ENCODE results near the gene PDZD7.

The PDZD7 gene

GRCh38 chr10:101021692-101022251, 9.2 kb downstream of the PDZD7 start:
- Histone ChIP-seq H3K4me3 (ENCODE audit: low read length) (no peak overlapping the region), H3K4me1 (ENCODE audit: insufficient read depth, low read length) (no peaks in the 10 kb centered on the region), H3K27me3 (ENCODE audit: insufficient read depth, low read length) (peaks cover 41% of the 10 kb centered on the region)

DNA sequence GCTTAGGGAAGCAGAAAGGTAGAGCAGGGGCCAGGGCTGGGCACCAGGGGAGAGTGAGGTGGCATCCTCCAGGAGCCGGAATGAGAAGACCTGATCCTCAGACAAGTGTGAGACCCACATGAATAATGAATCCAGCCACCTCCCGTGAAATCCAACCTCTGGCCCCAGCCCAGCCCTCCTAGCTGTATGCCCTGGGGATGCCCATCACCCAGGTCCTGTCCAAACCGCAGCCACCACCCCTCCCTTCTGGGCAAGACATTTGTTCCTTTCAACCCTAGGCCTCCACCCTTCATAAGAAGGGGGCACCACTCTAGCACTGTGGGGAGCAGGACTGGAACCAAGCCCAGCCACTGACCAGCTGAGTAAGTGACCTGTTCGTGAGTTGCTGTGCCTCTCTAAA, 9.7 kb downstream of the PDZD7 start:
- Histone ChIP-seq H3K27ac (ENCODE audit: low read length) (no peak overlapping the region), H3K4me1 (ENCODE audit: insufficient read depth, low read length) (no peaks in the 10 kb centered on the region), H3K9me3 (ENCODE audit: insufficient read depth, low read depth, low read length) (no peaks in the 10 kb centered on the region), H3K36me3 (ENCODE audit: insufficient read depth, low read depth, low read length) (no peaks in the 10 kb centered on the region), H3K27me3 (ENCODE audit: insufficient read depth, low read length) (peaks cover 46% of the 10 kb centered on the region), H3K9ac (ENCODE audit: low read depth, low read length) (no peak overlapping the region), H3K4me3 (ENCODE audit: low read length) (no peak overlapping the region)

More at GRCh38 chr10:101021692-101022251, 9.2 kb downstream of the PDZD7 start:
- Histone ChIP-seq H3K9ac (ENCODE audit: low read depth, low read length) (no peak overlapping the region), H3K9me3 (ENCODE audit: insufficient read depth, low read depth, low read length) (no peaks in the 10 kb centered on the region), H3K36me3 (ENCODE audit: insufficient read depth, low read depth, low read length) (no peaks in the 10 kb centered on the region), H3K27ac (ENCODE audit: low read length) (no peak overlapping the region)

DNA sequence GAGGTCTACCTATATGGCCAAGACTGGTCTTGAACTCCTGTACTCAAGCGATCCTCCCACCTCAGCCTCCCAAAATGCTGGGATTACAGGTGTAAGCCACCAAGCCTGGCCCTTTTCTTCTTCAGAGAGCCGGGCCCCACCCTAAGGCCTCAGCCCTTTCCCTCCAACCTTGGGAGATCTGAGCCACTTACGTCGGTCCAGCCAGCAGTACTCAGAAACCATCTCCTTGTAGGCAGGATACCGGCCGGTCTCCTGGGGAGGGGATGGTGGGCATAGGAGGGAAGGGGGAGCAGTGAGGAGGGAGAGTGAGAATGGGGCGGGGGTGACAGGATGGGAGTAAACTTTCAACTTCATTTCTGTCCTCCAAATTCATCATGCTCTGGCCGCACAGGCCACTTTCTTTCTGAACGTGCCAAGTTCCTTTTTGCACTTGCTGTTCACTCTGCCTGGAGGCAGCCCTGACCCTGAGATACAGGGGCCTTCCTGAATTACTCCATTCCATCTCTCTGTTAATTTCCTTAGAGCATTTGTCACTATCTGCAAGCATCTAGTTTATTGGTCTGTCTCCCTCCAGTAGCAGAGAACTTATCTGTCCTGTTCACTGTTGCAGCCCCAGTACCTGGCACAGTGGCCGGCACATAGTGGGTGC, 10.4 kb downstream of the PDZD7 start:
- Histone ChIP-seq H3K36me3 (ENCODE audit: insufficient read depth, low read depth, low read length) (no peaks in the 10 kb centered on the region), H3K27ac (ENCODE audit: low read length) (no peak overlapping the region), H3K4me1 (ENCODE audit: insufficient read depth, low read length) (no peaks in the 10 kb centered on the region), H3K9ac (ENCODE audit: low read depth, low read length) (no peak overlapping the region), H3K4me3 (ENCODE audit: low read length) (no peak overlapping the region), H3K9me3 (ENCODE audit: insufficient read depth, low read depth, low read length) (no peaks in the 10 kb centered on the region), H3K27me3 (ENCODE audit: insufficient read depth, low read length) (peaks cover 53% of the 10 kb centered on the region)

GRCh38 chr10:101019440-101019703, 11.6 kb downstream of the PDZD7 start:
- peaks cover 64% of the 10 kb centered on the region for H3K27me3 ChIP-seq (ENCODE audit: insufficient read depth, low read length)
- H3K27ac ChIP-seq (ENCODE audit: low read length): no peak overlapping the region
- peak overlapping the region; percentile 34; the same call in 1 of the 2 replicates for H3K4me3 ChIP-seq (ENCODE audit: low read length)
- H3K4me1 ChIP-seq (ENCODE audit: insufficient read depth, low read length): no peaks in the 10 kb centered on the region
- H3K36me3 ChIP-seq (ENCODE audit: insufficient read depth, low read depth, low read length): no peaks in the 10 kb centered on the region
- H3K9ac ChIP-seq (ENCODE audit: low read depth, low read length): no peak overlapping the region
- no peaks in the 10 kb centered on the region for H3K9me3 ChIP-seq (ENCODE audit: insufficient read depth, low read depth, low read length)

DNA sequence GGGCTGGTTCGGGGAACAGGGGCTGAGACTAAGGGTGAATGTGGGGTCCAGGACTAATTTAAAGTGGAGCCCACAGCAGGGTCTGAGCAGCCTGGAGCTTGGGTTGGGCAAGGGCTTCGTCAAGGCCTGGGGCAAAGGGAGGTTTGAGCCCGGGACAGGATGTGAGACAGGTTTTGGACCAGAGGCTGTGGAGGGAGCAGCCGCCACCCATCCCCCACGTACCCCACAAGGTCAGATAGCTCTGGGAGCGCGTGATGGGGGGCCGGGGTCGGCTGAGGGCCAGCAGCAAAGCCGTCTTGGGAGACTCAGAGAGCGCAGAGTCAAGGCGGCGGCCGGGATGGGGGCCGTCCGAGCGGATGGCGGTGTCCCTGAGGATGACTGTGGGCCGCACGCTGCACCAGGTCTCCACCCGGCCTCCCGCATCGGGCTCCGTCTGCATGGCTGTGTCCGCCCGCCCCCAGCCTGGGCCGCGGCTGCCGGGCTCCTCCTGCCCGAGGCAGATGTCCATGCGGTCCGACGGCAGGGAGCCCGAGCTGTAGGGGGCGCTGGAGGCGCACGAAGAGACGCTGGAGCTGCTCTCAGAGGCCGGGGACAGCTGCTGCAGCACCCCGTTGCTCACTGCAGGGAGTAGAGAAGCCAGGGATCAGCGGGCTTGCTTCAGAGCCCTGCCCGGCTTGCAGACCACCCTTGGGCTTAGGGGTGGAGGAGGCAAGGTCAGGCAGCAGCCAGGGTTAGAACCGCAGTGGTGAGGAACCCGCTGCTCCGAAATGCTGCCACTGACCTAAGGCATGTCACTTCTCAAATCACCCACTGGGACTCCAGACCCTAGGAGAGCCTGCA, 12.1 kb downstream of the PDZD7 start:
- peaks cover 65% of the 10 kb centered on the region for H3K27me3 ChIP-seq (ENCODE audit: insufficient read depth, low read length)
- no peaks in the 10 kb centered on the region for H3K36me3 ChIP-seq (ENCODE audit: insufficient read depth, low read depth, low read length)
- H3K27ac ChIP-seq (ENCODE audit: low read length): no peak overlapping the region
- H3K4me1 ChIP-seq (ENCODE audit: insufficient read depth, low read length): no peaks in the 10 kb centered on the region
- no peak overlapping the region for H3K9ac ChIP-seq (ENCODE audit: low read depth, low read length)
- H3K9me3 ChIP-seq (ENCODE audit: insufficient read depth, low read depth, low read length): no peaks in the 10 kb centered on the region
- H3K4me3 ChIP-seq (ENCODE audit: low read length): peak overlapping the region; percentile 55

DNA sequence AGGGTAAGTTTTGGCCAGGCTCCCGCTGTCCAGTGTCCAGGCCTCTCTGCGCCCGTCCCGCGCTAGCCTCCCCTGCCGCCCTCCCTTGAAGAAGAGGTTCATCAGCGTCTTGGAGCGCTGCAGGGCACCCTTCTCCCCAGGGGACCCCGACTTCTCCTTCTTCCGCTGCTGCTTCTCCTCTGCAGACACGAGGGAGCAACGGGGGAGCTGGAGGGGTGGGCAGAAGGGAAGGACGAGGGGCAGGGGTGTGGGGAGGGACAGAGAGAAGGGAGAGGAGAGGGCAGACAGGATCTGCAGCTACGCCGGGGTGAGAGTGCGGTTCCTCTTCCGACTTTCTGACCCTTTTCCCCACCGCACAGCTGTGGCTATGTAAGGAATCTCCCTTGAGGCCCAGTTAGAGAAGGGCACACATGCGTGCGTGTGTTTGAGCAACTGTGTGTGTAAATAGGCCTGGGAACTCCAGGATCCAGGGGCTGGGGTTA, 12.8 kb downstream of the PDZD7 start:
- H3K4me3 ChIP-seq (ENCODE audit: low read length): peak overlapping the region; percentile 55; the same call in 1 of the 2 replicates
- no peak overlapping the region for H3K9ac ChIP-seq (ENCODE audit: low read depth, low read length)
- H3K36me3 ChIP-seq (ENCODE audit: insufficient read depth, low read depth, low read length): no peaks in the 10 kb centered on the region
- no peaks in the 10 kb centered on the region for H3K9me3 ChIP-seq (ENCODE audit: insufficient read depth, low read depth, low read length)
- H3K27ac ChIP-seq (ENCODE audit: low read length): no peak overlapping the region
- H3K4me1 ChIP-seq (ENCODE audit: insufficient read depth, low read length): no peaks in the 10 kb centered on the region
- H3K27me3 ChIP-seq (ENCODE audit: insufficient read depth, low read length): peaks cover 65% of the 10 kb centered on the region

- Histone ChIP-seq H3K36me3 (ENCODE audit: insufficient read depth, low read depth, low read length) (no peaks in the 10 kb centered on the region), H3K27ac (ENCODE audit: low read length) (no peak overlapping the region), H3K9me3 (ENCODE audit: insufficient read depth, low read depth, low read length) (no peaks in the 10 kb centered on the region), H3K9ac (ENCODE audit: low read depth, low read length) (no peak overlapping the region), H3K4me3 (ENCODE audit: low read length) (no peak overlapping the region), H3K4me1 (ENCODE audit: insufficient read depth, low read length) (no peaks in the 10 kb centered on the region), H3K27me3 (ENCODE audit: insufficient read depth, low read length) (peaks cover 65% of the 10 kb centered on the region)
Measured at GRCh38 chr10:101016814-101017213, 14.1 kb downstream of the PDZD7 start.

DNA sequence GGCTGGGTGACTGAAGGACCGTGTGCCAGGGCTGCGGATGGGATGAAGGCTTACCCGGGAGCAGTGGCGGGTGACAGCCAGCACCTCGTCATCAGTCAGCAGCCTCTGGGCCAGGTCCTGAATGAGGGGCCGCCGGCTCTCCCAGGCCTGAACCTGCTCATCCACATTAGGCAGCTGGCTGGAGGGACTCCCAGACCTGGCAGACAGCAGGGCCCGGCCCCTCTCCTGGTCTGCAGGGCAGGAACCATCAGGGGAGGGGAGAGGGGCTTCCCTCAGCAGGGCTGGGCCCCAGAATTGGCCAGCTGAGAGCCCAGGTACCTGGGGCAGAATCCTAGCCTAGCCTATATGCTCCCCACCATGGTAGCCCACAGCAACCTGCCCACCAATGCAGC, 15.4 kb downstream of the PDZD7 start:
- Histone ChIP-seq H3K4me3 (ENCODE audit: low read length) (no peak overlapping the region), H3K27ac (ENCODE audit: low read length) (no peak overlapping the region), H3K4me1 (ENCODE audit: insufficient read depth, low read length) (no peaks in the 10 kb centered on the region), H3K36me3 (ENCODE audit: insufficient read depth, low read depth, low read length) (no peaks in the 10 kb centered on the region), H3K27me3 (ENCODE audit: insufficient read depth, low read length) (peaks cover 60% of the 10 kb centered on the region), H3K9me3 (ENCODE audit: insufficient read depth, low read depth, low read length) (no peaks in the 10 kb centered on the region), H3K9ac (ENCODE audit: low read depth, low read length) (no peak overlapping the region)

GRCh38 chr10:101014966-101015581, 15.9 kb downstream of the PDZD7 start:
- Histone ChIP-seq H3K4me3 (ENCODE audit: low read length) (no peak overlapping the region), H3K27me3 (ENCODE audit: insufficient read depth, low read length) (peaks cover 55% of the 10 kb centered on the region), H3K9ac (ENCODE audit: low read depth, low read length) (no peak overlapping the region), H3K27ac (ENCODE audit: low read length) (no peak overlapping the region), H3K36me3 (ENCODE audit: insufficient read depth, low read depth, low read length) (no peaks in the 10 kb centered on the region), H3K9me3 (ENCODE audit: insufficient read depth, low read depth, low read length) (no peaks in the 10 kb centered on the region), H3K4me1 (ENCODE audit: insufficient read depth, low read length) (no peaks in the 10 kb centered on the region)

DNA sequence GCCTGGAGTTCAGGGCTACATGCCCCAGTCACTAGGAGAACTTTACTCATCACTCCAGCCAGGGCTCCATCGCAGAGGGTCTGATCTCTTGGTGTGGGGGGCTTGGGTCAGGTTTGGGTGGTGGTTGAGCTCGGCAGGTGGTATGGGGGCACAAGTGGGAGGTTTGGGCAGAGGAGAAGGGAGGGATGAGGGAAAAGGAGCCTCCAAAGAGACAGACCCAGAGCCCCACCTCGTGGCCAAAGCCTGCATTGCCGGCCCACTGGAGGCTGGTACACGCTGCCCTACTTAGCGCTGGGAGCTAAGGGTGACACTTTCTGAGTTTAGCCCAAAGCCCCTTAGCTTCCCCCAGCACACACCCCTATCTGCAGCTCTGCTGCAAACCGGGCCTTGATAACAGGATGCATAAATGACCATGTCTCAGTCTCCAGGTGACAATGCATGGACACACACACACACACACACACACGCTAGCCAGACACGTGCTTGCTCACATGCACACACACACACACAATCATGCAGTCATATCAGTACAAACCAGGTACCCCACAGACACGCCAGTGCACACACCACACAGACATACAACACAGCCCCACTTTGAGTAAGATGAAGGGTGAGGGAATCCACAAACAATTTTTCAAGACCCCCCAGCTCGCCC, 16.6 kb downstream of the PDZD7 start:
- Histone ChIP-seq H3K4me1 (ENCODE audit: insufficient read depth, low read length) (no peaks in the 10 kb centered on the region), H3K27ac (ENCODE audit: low read length) (no peak overlapping the region), H3K36me3 (ENCODE audit: insufficient read depth, low read depth, low read length) (no peaks in the 10 kb centered on the region), H3K27me3 (ENCODE audit: insufficient read depth, low read length) (peaks cover 50% of the 10 kb centered on the region), H3K4me3 (ENCODE audit: low read length) (no peak overlapping the region), H3K9ac (ENCODE audit: low read depth, low read length) (no peak overlapping the region), H3K9me3 (ENCODE audit: insufficient read depth, low read depth, low read length) (no peaks in the 10 kb centered on the region)

GRCh38 chr10:101013365-101013825, 17.5 kb downstream of the PDZD7 start:
- H3K27ac ChIP-seq (ENCODE audit: low read length): no peak overlapping the region
- no peaks in the 10 kb centered on the region for H3K36me3 ChIP-seq (ENCODE audit: insufficient read depth, low read depth, low read length)

More at GRCh38 chr10:101013365-101013825, 17.5 kb downstream of the PDZD7 start:
- Histone ChIP-seq H3K4me1 (ENCODE audit: insufficient read depth, low read length) (no peaks in the 10 kb centered on the region), H3K9ac (ENCODE audit: low read depth, low read length) (no peak overlapping the region), H3K27me3 (ENCODE audit: insufficient read depth, low read length) (peaks cover 41% of the 10 kb centered on the region), H3K9me3 (ENCODE audit: insufficient read depth, low read depth, low read length) (no peaks in the 10 kb centered on the region), H3K4me3 (ENCODE audit: low read length) (no peak overlapping the region)
